HG03378 (cell line): ENCODE data around the gene KIF16B.

Experiments used
- ATAC-seq: cut with Tn5 transposase; IDR thresholded peaks from one replicate; pipeline ENCODE4 v1.9.1; 2021; ENCODE audit warnings: mild to moderate bottlenecking, moderate library complexity; ENCODE audit not compliant: unreplicated experiment

KIF16B gene

DNA sequence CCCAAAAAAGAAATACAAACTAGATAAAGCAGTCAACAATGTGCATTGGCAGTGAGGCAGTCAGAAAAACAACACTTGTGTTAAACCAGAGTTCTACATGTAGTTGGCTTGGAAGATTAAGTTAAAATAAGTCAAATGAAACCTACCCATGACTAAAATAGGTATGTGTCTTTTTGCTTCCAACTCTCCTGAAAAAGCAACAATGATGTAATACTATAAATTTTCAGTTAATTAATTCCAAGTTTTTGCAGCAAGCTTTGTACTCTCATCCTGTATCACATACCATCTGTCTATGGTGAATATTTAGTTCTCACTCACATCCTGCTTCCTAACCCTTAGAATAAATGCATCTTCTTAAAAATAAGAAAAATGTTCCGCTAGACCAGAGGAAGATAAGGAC is 261.5 kb downstream of the KIF16B start:
- ATAC-seq = no peak

DNA sequence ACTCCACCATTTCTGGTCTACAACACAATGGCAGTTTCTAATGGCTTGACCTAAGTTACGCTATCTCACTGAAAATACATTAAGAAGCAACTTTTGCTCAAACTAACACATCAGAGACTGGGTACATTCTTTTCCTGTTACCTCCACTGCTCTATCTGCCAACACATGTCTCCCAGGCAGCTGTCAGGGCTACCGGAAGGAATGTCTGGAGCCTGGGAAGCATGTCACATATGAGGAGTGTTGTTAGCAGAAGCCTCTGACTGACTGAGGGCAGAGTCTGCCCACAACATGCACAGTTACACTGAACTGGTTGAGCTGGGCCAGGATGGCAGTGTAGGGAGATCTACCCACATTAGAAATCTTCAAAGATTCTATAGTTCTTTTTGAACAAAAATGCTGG is 264.5 kb downstream of the KIF16B start:
- ATAC-seq = no peak

DNA sequence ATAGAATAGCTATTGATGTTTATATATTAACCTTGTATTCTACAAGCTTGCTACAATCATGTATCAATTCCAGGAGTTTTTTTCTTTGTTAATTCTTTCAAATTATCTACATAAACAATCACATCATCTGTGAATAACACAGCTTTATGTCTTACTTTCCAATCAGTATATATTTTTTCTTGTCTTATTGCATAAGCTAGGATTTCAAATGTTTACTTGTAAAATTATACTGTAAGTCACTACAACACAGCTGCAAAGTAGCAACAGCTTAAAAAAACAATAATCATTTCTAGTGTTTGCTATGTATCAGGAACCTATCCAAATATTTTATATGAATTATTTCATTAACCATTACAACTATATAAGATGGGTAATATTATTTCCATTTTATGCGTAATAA is 270.4 kb downstream of the KIF16B start:
- ATAC-seq = no peak

DNA sequence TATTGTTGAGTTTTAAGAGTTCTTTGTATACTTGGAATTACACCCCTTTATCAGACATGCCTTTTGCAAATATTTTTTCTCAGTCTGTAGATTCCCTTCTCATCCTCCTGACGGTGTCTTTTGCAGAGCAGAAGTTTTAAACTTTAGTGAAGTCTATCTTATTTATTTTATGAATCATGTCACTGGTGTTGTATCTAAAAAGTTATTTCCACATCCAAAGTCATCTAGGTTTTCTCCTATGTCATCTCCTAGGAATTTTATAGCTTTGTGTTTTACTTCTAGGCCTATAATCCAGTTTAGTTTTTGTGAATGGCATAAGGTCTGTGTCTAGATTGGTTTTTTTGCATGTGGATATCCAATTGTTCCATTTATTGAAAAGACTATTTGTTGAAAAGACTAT is 271.3 kb downstream of the KIF16B start:
- ATAC-seq = no peak

DNA sequence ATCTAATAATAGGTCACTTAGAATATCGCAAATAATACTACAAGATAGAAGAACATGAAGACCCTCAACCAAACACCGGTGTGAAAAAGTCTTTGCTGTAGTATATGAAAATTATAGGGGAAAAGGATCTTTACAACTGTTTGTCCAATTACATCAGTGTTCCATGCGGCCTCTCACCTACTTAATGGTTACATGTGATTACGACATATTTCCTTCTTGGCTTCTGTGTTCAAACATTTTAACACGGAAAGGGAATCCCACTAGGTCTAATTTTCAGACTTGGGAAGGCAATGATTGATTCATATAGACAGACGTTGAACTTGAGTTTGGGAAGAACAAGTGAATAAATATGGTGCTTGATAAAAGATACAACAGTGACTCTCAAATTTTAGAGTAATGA is 273.4 kb downstream of the KIF16B start:
- no peak for ATAC-seq

DNA sequence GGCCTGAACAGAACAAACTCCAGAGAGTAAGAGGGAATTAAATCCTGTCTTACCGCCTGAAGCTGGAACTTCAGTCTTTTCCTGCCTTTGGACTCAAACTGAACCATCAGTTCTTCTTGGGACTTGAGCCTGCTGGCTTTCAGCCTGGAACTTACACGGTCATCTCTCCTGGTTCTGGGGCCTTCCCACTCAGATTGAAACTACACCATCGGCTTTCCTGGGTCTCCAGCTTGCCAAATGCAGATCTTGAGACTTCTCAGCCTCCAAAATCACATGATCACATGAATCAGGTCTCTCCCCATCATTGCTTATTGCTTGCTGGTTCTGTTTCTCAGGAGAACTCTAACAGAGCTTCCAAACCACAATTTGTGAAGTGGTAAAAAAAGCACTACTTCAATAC is 276.3 kb downstream of the KIF16B start:
- ATAC-seq = no peak

DNA sequence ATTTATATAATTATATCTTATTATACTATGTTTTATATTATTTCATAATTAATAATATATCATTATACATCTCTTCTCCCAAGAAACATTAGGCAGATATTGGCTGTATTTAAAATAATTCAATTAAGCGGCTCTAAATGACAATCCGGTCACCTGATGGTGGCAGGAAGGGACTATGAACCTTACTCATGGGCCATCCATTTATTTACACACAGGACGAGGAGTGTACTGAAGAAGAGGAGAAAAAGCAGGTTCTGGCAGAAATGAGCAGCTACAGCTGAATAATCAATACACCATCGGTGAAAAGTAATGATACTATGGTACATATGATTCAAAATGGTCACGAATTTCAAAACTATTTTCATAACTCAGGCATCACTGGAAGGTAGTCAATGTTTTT is 277.7 kb downstream of the KIF16B start:
- no peak for ATAC-seq

DNA sequence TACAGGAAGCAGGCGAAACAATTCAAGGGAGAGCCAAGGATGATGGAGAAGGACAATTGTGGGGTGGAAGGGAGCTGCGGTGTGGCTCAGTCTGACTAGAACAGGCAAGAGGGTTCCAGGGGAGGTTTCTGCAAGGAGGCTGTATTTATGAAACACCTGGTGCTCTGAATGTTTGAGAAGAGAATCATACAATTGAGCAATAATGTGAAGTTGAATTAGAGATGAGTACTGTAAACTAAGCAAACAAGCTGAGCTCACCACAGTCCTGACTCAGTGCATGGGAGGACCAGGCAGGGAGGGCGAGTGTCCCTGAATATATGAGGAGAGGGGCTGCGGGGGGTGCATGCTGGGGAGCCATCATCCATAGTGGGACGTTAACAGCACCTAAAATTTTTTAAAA is 279.7 kb downstream of the KIF16B start:
- ATAC-seq = no peak

DNA sequence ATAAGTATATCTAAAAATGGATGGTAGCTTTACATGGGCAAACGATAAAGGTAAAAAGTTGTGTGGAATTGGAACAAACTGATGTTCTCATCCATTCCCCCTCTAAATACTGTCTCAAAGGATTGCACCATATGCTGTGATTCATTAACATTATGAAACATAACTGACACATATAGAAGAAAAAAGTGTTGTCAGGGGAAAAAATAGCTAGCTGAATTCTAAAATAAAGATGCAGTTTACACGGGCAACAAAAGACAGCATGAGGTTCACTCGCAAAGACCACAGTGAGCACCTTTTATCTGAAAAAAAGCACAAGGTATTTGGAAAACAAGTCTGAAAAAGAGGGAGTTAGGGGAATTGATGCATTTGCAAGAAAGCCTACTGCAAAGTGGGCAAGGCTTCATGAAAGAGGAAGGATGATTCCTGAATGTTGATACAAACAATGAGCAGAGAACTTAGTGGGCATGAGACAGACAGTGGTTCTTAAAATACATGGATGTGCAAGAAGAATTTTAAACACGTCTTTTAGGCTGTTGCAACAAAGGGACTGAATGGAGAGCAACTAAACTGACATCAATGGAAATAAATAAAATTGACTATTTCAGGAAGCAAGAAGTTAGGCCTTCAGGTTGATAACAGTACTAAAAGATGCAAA is 280.9 kb downstream of the KIF16B start:
- no peak for ATAC-seq

DNA sequence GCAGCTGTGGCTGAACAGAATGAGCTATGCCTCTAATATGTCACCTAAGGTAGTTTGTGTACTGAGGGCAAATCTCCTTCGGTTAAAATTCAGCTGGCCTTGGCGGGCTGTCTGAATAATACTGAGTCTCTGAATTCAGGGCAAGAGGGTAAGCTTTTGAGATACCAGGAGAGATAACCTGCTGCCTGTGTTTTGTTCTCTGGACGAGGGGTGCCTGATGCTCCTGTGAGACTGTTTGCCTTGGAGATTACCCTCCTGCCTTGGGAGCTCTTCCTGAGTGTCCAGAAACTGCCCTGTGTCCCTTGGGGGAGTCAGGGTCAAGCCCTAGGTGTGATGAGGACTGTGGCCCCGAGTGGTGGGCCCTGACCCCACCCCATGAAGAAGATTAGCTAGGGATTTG is 282.9 kb downstream of the KIF16B start:
- no peak for ATAC-seq

DNA sequence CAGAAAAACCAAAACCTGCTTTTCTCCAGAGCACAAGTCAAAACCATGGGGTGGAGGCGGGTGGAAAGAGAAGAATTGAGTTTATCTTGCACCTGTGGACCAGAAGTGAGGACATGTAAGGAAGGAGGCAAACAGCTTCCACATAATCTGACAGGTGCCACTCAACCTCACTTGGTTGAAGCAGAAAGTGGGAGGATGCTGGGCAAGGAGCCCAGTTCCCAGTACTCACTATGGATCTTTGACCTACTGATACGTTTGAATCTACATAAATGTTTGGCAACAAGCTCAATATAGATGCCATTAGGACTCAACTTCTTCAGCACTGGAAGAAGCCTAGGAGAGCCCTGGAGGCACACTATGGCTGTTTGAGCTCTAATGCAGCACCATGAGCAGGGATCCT is 285.5 kb downstream of the KIF16B start:
- ATAC-seq = no peak

DNA sequence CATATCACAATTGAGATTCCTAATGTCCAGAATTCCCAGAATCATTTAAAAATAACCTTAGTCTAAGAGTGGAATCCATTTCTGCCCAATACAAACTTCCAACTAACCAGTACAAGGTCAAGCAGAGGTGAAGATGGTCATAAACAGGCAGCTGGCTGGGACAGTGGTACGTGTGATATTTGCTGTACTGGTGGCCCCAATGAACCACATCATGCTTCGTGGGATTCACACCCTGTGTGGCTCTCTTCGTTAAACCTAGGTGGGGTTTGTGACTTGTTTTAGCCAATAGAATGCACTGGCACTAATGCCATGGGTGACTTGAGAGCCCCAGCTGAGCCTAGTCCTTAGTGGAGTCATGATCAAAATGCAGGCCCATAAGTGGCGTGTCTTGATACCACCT is 286.6 kb downstream of the KIF16B start:
- no peak for ATAC-seq

DNA sequence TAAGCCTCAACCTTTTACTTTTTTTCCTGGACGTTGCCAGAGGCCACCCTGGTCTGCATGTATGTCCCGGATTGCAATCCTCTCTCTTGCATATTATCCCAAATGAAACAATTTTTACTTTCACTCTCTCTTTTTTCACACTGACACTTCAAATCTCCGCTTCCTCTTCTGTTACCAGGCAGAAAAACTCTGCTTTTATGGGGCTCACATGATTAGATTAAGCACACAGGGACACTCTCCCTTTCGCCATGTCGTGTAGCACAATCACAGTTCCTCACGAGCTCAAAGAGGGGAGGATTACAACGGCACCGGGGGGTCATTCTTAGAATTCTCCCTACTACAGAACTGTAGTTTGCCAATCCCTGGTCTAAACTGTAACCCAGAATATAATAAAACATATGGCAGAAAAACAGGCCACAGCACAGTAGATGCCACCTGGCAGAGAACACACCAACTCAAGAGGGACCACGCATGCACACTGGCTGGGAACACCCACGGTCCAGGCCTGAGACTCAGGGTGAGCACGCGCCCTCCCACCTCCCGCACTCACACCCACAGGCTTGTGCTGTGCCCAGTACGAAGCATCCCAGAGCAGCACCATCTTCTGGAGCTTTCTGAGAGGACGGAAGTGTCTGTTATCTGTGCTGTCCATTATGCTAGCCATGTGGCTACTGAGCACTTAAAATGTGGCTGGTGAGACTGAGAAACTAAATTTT is 288.7 kb downstream of the KIF16B start:
- ATAC-seq = no peak

DNA sequence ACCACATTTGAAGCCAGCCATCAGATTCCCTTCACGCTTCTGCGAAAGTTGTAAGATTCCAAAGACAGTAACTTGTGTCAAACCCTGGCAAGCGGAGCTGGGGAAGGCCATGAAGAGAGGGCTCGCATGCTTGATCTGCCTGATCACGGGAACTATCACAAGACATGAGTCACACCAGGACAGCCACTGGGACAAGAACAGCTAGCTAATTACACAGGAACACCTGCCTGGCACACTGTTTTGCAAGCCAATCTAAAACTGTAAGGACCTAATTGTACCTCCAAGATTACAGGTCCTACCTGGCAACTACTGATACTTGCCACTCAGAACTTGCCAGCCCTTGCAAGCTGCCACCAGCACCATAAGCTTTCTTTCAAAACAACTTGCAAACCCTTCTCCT is 289.3 kb downstream of the KIF16B start:
- ATAC-seq = no peak

DNA sequence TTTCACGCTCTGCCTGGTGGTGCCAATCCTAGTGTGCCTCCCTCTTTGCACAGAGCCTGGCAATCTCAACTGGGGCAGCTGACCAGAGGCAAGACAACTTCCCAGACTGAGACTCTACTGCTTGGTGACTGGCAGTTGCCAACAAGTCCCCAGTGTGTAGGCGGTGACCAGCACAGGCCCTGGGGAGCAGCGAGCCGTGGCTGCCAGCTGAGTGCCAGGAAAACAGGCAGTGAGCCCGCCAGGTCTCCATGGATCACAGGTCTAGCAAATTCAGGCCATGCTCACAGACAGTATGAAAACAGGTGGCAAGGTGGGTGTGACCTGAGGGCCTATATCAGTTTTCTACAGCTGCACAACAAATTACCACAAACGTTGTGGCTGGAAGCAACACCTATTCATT is 289.9 kb downstream of the KIF16B start:
- no peak for ATAC-seq

DNA sequence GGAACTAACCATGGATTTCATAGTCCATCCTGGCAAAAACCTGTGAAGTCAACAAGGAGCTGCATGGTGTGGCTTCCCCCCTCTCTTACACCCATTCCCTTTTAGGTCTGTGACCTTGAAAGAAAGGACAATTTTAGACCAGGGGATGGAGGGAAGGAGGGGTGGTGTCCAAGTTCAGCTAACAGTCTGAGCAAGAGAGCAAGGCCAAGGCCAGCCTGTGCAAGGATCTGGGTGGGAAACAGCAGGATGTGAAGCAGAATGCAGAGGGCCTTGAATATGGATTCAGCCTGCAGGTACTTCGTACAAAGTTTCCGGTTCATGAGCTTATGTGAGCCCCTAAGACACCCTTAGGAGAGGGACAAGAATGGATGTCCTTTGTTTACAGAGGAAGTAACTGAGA is 293.0 kb downstream of the KIF16B start:
- ATAC-seq = no peak

DNA sequence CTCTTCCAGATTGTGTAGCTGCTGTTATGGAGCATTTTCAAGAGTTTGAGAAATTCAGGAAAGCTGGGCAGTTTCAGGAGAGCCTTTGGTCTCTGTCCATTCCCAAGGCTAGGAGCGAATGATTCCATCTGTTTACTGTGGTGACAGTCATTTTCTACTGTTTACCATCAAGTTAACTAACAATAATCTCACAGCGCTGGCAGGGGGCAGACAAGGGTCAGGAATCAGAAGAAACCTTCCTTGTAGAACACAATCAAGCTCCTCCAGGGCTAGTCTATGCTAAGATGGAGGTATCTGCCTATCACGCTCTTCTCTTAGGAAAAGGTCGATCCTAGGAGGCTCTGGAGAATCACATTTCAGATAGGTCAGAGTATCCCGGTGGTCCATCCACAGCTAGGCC is 293.9 kb downstream of the KIF16B start:
- no peak for ATAC-seq

DNA sequence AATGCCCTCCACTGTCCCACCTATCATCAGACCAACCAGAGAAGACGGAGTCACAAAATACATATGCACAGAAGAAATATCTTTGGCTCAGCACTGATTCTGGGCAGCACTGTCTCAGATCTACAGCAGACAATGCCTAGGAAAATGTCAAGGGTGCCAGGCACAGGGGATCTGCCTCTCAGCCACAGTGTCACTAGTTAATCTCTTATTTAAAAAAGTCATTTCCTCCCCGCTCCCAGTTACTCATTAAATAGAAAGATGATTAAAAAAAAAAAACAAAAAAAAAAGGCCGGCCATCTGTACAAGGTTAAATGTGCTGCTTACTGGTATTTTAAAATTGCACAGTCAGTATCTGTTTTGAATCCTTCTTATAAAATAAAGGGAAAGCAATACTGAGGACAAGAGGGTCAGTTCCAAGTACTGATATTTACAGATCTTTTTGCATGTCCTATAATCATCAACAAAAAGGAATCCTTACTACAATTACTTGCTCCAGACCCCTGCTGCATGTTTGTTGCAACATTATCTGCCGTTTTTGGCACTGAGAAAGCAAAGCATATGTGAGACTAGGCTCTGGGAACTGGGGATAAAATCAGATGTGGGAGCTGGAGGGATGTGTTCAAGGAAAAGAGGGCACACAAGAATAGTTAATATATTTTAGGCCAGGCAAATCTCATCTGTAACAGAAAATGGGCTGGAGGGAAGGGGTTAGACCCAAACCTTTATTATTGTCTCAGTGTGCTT is 299.3 kb downstream of the KIF16B start:
- ATAC-seq = no peak

DNA sequence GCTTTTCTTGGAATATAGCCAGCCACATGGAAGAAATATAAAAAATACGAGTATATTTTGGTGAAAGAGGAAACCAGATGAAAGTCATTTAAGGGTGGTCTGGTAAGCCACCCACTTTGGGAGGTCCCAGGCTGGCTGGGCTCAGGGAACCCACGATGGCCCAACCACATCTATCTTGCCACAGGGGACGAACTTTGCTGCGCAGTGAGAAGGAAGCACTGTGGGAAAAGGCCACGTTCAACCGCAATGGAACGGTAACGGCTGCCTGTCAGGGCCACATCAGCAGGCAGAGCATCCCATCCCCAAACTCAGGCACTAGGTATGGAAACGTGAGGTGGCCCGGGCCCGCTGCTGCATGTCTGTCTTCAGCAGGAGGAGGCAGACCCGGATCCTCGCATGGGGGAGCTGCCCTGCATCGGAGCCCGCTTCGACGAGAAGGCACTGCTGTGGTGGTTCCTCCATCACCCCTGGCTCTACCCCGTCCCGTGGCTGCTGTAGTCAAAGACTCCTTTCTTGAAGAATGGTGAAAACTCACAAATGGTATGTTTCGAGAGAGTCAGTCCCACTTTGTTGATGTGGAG is 300.4 kb downstream of the KIF16B start:
- ATAC-seq = no peak

DNA sequence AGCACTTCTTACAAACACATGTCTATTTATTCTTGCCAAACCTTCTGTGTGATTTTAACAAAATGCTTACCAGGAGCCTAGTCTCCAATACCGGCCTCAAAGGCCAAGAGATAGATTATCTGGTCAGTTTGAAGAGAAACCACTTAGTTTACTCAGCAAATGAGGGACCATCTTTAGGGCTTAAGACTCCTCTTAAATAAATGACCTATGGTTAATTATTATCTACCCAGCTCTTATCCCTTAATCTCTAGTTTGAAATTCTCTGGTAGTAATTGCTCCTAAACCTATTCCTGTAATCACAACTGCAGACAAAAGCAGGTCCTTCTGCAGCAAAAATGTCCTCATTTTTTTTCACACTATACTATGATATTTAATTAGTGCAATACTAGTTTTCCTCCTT is 301.8 kb downstream of the KIF16B start:
- ATAC-seq = no peak

DNA sequence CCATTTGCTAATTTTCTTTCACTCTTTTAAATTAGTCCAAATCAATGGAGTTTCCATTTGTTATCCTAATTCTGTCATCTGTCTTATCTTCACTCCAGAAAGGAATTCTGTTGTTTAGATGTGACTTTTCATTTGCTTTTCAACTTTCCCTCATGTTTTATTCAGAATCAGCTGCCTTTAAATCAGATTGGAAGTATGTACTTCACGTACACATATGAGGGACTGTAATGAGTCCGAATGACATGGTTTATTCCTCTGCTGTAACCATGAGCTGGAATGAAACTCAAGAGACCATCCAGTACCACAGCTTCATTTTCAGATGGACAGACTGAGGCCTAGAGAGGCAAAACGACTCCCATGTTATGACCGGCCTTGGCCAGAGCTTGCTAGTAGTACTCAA is 302.3 kb downstream of the KIF16B start:
- no peak for ATAC-seq
